ENCODE results near the gene CTTN. TPM values are rescaled to one million over a fixed set of nuclear protein-coding genes. Genes with fewer than 3 reads are reported as not detected.

Gene CTTN
- total RNA-seq, 1 experiment from 2014 or later = 448 TPM

DNA sequence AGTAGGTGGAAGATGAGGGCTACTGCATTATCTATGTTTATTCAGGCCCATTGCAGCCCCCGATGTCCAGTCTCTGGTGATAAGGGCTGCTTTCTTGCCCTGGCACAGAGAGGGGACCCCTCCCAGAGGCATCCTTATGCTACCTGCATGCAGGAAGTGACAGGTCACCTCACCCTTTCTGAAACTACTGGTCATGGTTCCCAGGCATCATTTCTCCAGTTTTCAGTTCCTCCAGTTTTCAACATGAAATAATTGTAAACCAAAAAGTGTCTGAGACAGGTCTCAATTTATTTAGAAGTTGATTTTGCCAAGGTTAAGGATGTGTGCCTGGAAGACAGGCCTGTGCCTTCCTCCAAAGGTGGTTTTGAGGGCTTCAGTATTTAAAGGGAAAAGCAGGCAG, 57.0 kb downstream of the CTTN start:
- no TSS peak for BruUV-seq (replicated peaks)
- no peaks in the 10 kb centered on the region for H3K4me1 Mint-ChIP-seq (ENCODE audit: low read depth, unreplicated experiment)
- CTCF ChIA-PET = interaction anchor here (0.6 kb wide), 1 partner anchor 22 kb away, joined by 3 read pairs; no protein-coding TSS in a partner anchor

GRCh38 chr11:70456921-70457532, 58.7 kb downstream of the CTTN start:
- H3K4me1 Mint-ChIP-seq (ENCODE audit: low read depth, unreplicated experiment) = no peaks in the 10 kb centered on the region
- no peaks in the 10 kb centered on the region for H3K9me3 Mint-ChIP-seq (ENCODE audit: low read depth, unreplicated experiment)
- intact Hi-C loops (cut with micrococcal nuclease; ENCODE audit: unreplicated experiment) = no loop called here
- TF ChIP-seq, protein P1, sequence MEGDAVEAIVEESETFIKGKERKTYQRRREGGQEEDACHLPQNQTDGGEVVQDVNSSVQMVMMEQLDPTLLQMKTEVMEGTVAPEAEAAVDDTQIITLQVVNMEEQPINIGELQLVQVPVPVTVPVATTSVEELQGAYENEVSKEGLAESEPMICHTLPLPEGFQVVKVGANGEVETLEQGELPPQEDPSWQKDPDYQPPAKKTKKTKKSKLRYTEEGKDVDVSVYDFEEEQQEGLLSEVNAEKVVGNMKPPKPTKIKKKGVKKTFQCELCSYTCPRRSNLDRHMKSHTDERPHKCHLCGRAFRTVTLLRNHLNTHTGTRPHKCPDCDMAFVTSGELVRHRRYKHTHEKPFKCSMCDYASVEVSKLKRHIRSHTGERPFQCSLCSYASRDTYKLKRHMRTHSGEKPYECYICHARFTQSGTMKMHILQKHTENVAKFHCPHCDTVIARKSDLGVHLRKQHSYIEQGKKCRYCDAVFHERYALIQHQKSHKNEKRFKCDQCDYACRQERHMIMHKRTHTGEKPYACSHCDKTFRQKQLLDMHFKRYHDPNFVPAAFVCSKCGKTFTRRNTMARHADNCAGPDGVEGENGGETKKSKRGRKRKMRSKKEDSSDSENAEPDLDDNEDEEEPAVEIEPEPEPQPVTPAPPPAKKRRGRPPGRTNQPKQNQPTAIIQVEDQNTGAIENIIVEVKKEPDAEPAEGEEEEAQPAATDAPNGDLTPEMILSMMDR (IDR thresholded peaks at IDR 0.05; ENCODE audit: unreplicated experiment) = no peak
- no peaks in the 10 kb centered on the region for H3K36me3 Mint-ChIP-seq (ENCODE audit: insufficient read depth, unreplicated experiment)
- CTCF ChIA-PET = no interaction called here
- H3K27me3 Mint-ChIP-seq (ENCODE audit: unreplicated experiment) = no peaks in the 10 kb centered on the region
- H3K27ac Mint-ChIP-seq (ENCODE audit: unreplicated experiment) = no peak overlapping the region
- BruUV-seq (replicated peaks) = no TSS peak
- no peak for DNase-seq
- no peak overlapping the region for H3K4me3 Mint-ChIP-seq (ENCODE audit: low read depth, unreplicated experiment)

More for the DNA sequence above, 57.0 kb downstream of the CTTN start:
- TF ChIP-seq, protein P1 (IDR thresholded peaks at IDR 0.05; ENCODE audit: unreplicated experiment) = no peak
- no peak overlapping the region for H3K27ac Mint-ChIP-seq (ENCODE audit: unreplicated experiment)
- no peaks in the 10 kb centered on the region for H3K9me3 Mint-ChIP-seq (ENCODE audit: low read depth, unreplicated experiment)
- H3K27me3 Mint-ChIP-seq (ENCODE audit: unreplicated experiment) = no peaks in the 10 kb centered on the region
- DNase-seq = no peak
- no peaks in the 10 kb centered on the region for H3K36me3 Mint-ChIP-seq (ENCODE audit: insufficient read depth, unreplicated experiment)
- no peak overlapping the region for H3K4me3 Mint-ChIP-seq (ENCODE audit: low read depth, unreplicated experiment)
- intact Hi-C loops (cut with micrococcal nuclease; ENCODE audit: unreplicated experiment) = no loop called here

- Mint-ChIP-seq H3K36me3 (ENCODE audit: insufficient read depth, unreplicated experiment) (no peaks in the 10 kb centered on the region), H3K27me3 (ENCODE audit: unreplicated experiment) (no peaks in the 10 kb centered on the region), H3K9me3 (ENCODE audit: low read depth, unreplicated experiment) (no peaks in the 10 kb centered on the region), H3K4me1 (ENCODE audit: low read depth, unreplicated experiment) (no peaks in the 10 kb centered on the region), H3K4me3 (ENCODE audit: low read depth, unreplicated experiment) (no peak overlapping the region), H3K27ac (ENCODE audit: unreplicated experiment) (no peak overlapping the region)
- BruUV-seq (replicated peaks) = no TSS peak
- TF ChIP-seq, protein P1 (IDR thresholded peaks at IDR 0.05; ENCODE audit: unreplicated experiment) = no peak
- intact Hi-C loops (cut with micrococcal nuclease; ENCODE audit: unreplicated experiment) = no loop called here
- CTCF ChIA-PET = no interaction called here
- no peak for DNase-seq
These were observed 60.4 kb downstream of the CTTN start for GRCh38 chr11:70458736-70459135.

- BruUV-seq (replicated peaks) = no TSS peak
- Mint-ChIP-seq H3K4me1 (ENCODE audit: low read depth, unreplicated experiment) (no peaks in the 10 kb centered on the region), H3K27ac (ENCODE audit: unreplicated experiment) (no peak overlapping the region), H3K4me3 (ENCODE audit: low read depth, unreplicated experiment) (no peak overlapping the region), H3K27me3 (ENCODE audit: unreplicated experiment) (no peaks in the 10 kb centered on the region), H3K9me3 (ENCODE audit: low read depth, unreplicated experiment) (no peaks in the 10 kb centered on the region), H3K36me3 (ENCODE audit: insufficient read depth, unreplicated experiment) (no peaks in the 10 kb centered on the region)
- no peak for DNase-seq
- TF ChIP-seq, protein P1 (IDR thresholded peaks at IDR 0.05; ENCODE audit: unreplicated experiment) = no peak
- CTCF ChIA-PET = no interaction called here
- intact Hi-C loops (cut with micrococcal nuclease; ENCODE audit: unreplicated experiment) = no loop called here
These were observed 61.8 kb downstream of the CTTN start for GRCh38 chr11:70460111-70460510.

Measured in Calu3 (cell line).